PC-3 (cell line): ENCODE measurements around the gene TMOD4. TPM values are rescaled to one million over a fixed set of nuclear protein-coding genes. Genes with fewer than 3 reads are reported as not detected.
A peak's percentile ranks its signal among the peaks of the same experiment; 100 is the strongest.

Experiments
- ATAC-seq: fragments of 200-7000 bp; cut with Tn5 transposase; 2 replicates; pipeline ENCODE4 v1.9.1; 2020; ENCODE audit warnings: mild to moderate bottlenecking, moderate library complexity
- BruUV-seq: library from RNA; stranded (reverse); fragments of 400-500 nt; replicated peaks from 2 replicates; lab custom pipeline; 2021; lab: Mats Ljungman, UMichigan
- CTCF ChIA-PET: fragments of 300-600 bp; sonication (Branson Sonifier 250); formaldehyde crosslinking; loops from one replicate; lab custom pipeline; 2022; ENCODE audit warnings: antibody characterized with exemption; lab: Charles Lee
- POLR2A ChIA-PET: fragments of 300-600 bp; sonication (Branson Sonifier 250); formaldehyde crosslinking; loops from one replicate; lab custom pipeline; 2022; ENCODE audit warnings: antibody characterized with exemption; ENCODE audit not compliant: unreplicated experiment; lab: Charles Lee
- DNase-seq: peaks from one replicate; pipeline ENCODE4 v3.0.0-alpha.2; 2015
- H2AFZ ChIP-seq: fragments of 300-600 bp; sonication (generic); 2 replicates; pipeline ENCODE4 v1.6.0; 2016; ENCODE audit warnings: antibody characterized with exemption, low read length
- H3F3A ChIP-seq: fragments of 300-600 bp; sonication (generic); one replicate; pipeline ENCODE4 v1.6.0; 2017; ENCODE audit warnings: antibody characterized with exemption, low read length, control low read depth, mild to moderate bottlenecking; ENCODE audit not compliant: unreplicated experiment
- H3K27ac ChIP-seq: fragments of 300-600 bp; sonication (generic); 2 replicates; pipeline ENCODE4 v1.5.1; 2016; ENCODE audit warnings: mild to moderate bottlenecking, low read length
- H3K27me3 ChIP-seq: fragments of 300-600 bp; sonication (generic); 2 replicates; pipeline ENCODE4 v1.6.1; 2016; ENCODE audit warnings: low read length, mixed read lengths
- H3K36me3 ChIP-seq: fragments of 300-600 bp; sonication (generic); 2 replicates; pipeline ENCODE4 v1.6.1; 2016; ENCODE audit warnings: low read depth, mixed run types, low read length, mixed read lengths
- H3K4me1 ChIP-seq: fragments of 300-600 bp; sonication (generic); 2 replicates; pipeline ENCODE4 v1.5.1; 2016; ENCODE audit warnings: low read length; ENCODE audit not compliant: insufficient read depth
- H3K4me2 ChIP-seq: fragments of 300-600 bp; sonication (generic); 2 replicates; pipeline ENCODE4 v1.6.0; 2016; ENCODE audit warnings: low read length
- H3K4me3 ChIP-seq: fragments of 300-600 bp; sonication (generic); 2 replicates; pipeline ENCODE4 v1.5.1; 2016; ENCODE audit warnings: mild to moderate bottlenecking, low read length, mixed read lengths
- H3K79me2 ChIP-seq: fragments of 300-600 bp; sonication (generic); 2 replicates; pipeline ENCODE4 v1.6.1; 2017; ENCODE audit warnings: low read length, mixed read lengths
- H3K9ac ChIP-seq: fragments of 300-600 bp; sonication (generic); 2 replicates; pipeline ENCODE4 v1.6.0; 2016; ENCODE audit warnings: mild to moderate bottlenecking, low read length
- H3K9me2 ChIP-seq: fragments of 300-600 bp; sonication (generic); replicated peaks from 2 replicates; pipeline ENCODE4 v1.6.1; 2016; ENCODE audit warnings: mixed run types, low read length, mixed read lengths
- H3K9me3 ChIP-seq: fragments of 300-600 bp; sonication (generic); 2 replicates; pipeline ENCODE4 v1.6.1; 2016; ENCODE audit warnings: low read length, mixed read lengths
- H4K20me1 ChIP-seq: fragments of 300-600 bp; sonication (generic); 2 replicates; pipeline ENCODE4 v1.6.1; 2016; ENCODE audit warnings: low read length, mixed read lengths
- CTCF ChIP-seq: fragments of 300-600 bp; sonication (generic); conservative IDR thresholded peaks from 2 replicates; pipeline ENCODE4 v1.5.1; 2017; ENCODE audit warnings: antibody characterized with exemption, low read depth, mild to moderate bottlenecking, low read length
- EZH2 ChIP-seq: fragments of 300-600 bp; sonication (generic); IDR thresholded peaks from one replicate; pipeline ENCODE4 v1.6.1; 2017; ENCODE audit warnings: antibody characterized with exemption, mild to moderate bottlenecking, low read length; ENCODE audit not compliant: unreplicated experiment
- EZH2phosphoT487 ChIP-seq: fragments of 300-600 bp; sonication (generic); IDR thresholded peaks from 2 replicates; pipeline ENCODE4 v1.6.1; 2018; ENCODE audit warnings: mild to moderate bottlenecking, antibody characterized with exemption, low read length, borderline replicate concordance
- intact Hi-C: fragments of 100-400 bp; cut with micrococcal nuclease; formaldehyde crosslinking; loops from 2 replicates; pipeline ENCODE4 v1.9.0; 2023
- total RNA-seq: library from RNA; depleted of rRNA; stranded (reverse); fragments of >200 nt; gene quantifications from 2 replicates; pipeline ENCODE4 v1.2.3, GENCODE V29; 2014

The TMOD4 gene
- total RNA-seq, 1 experiment from 2014 or later: 2.7 TPM

GRCh38 chr1:151164732-151165280 lies 11.0 kb downstream of the TMOD4 start:
- Histone ChIP-seq H3K4me1 (peaks cover 18% of the 10 kb centered on the region), H3K9me2 (no peaks in the 10 kb centered on the region), H3K27me3 (no peaks in the 10 kb centered on the region), H3K4me3 (peak overlapping the region; percentile 85), H4K20me1 (no peaks in the 10 kb centered on the region), H3K27ac (no peak overlapping the region), H3K36me3 (peaks cover 5% of the 10 kb centered on the region; the same call in 1 of the 2 replicates), H3K79me2 (peaks cover 32% of the 10 kb centered on the region), H3K9ac (peak overlapping the region; percentile 87), H2AFZ (peak overlapping the region; percentile 96), H3K9me3 (no peaks in the 10 kb centered on the region), H3K4me2 (peak overlapping the region; percentile 94), H3F3A (no peaks in the 10 kb centered on the region)
- POLR2A ChIA-PET: no interaction called here
- DNase-seq: no peak
- TF ChIP-seq EZH2phosphoT487 (no peak), CTCF (no peak), EZH2 (no peak)
- ATAC-seq: peak; percentile 1; the same call in 1 of the 2 replicates
- no TSS peak for BruUV-seq
- CTCF ChIA-PET: interaction anchor here (0.7 to 1.6 kb wide), 2 partner anchors 65 to 87 kb away, joined by 3 to 12 read pairs; no protein-coding TSS in a partner anchor
- intact Hi-C loops: no loop called here

- Histone ChIP-seq H3K4me2 (no peak overlapping the region), H3K4me3 (no peak overlapping the region), H3K79me2 (peaks cover 5% of the 10 kb centered on the region), H3K9me3 (no peaks in the 10 kb centered on the region), H3K27ac (no peak overlapping the region), H3K9ac (no peak overlapping the region), H3F3A (no peaks in the 10 kb centered on the region), H4K20me1 (no peaks in the 10 kb centered on the region), H3K36me3 (peaks cover 5% of the 10 kb centered on the region; the same call in 1 of the 2 replicates), H3K4me1 (peaks cover 4% of the 10 kb centered on the region), H2AFZ (no peak overlapping the region), H3K27me3 (no peaks in the 10 kb centered on the region), H3K9me2 (no peaks in the 10 kb centered on the region)
- no TSS peak for BruUV-seq
- TF ChIP-seq EZH2phosphoT487 (no peak), CTCF (no peak), EZH2 (no peak)
- ATAC-seq (no peak), DNase-seq (no peak)
- intact Hi-C loops: loop anchor here (10.0 kb wide), 1 partner anchor 135 kb away; no protein-coding TSS in a partner anchor
- ChIA-PET POLR2A (no interaction called here), CTCF (interaction anchor here (1.3 kb wide), 1 partner anchor 60 kb away, joined by 4 read pairs; no protein-coding TSS in a partner anchor)
Observed at GRCh38 chr1:151159373-151159772, 16.4 kb downstream of the TMOD4 start.

- Histone ChIP-seq H3K9me3 (no peaks in the 10 kb centered on the region), H3K4me1 (no peaks in the 10 kb centered on the region), H3K9me2 (no peaks in the 10 kb centered on the region), H3K4me3 (no peak overlapping the region), H4K20me1 (no peaks in the 10 kb centered on the region), H3K79me2 (no peaks in the 10 kb centered on the region), H2AFZ (no peak overlapping the region), H3K4me2 (no peak overlapping the region), H3K36me3 (peaks cover 5% of the 10 kb centered on the region; the same call in 1 of the 2 replicates), H3K27me3 (no peaks in the 10 kb centered on the region), H3K9ac (no peak overlapping the region), H3F3A (no peaks in the 10 kb centered on the region), H3K27ac (no peak overlapping the region)
- ATAC-seq (no peak), DNase-seq (no peak)
- TF ChIP-seq EZH2 (no peak), CTCF (no peak), EZH2phosphoT487 (no peak)
- BruUV-seq: no TSS peak
- POLR2A ChIA-PET: no interaction called here
- CTCF ChIA-PET: interaction anchor here (1.3 kb wide), 1 partner anchor 59 kb away, joined by 4 read pairs; no protein-coding TSS in a partner anchor
- intact Hi-C loops: loop anchor here (10.0 kb wide), 1 partner anchor 134 kb away; no protein-coding TSS in a partner anchor
Observed at GRCh38 chr1:151158751-151159251, 17.0 kb downstream of the TMOD4 start.
